ENCODE data around the gene TLL2.

DNA sequence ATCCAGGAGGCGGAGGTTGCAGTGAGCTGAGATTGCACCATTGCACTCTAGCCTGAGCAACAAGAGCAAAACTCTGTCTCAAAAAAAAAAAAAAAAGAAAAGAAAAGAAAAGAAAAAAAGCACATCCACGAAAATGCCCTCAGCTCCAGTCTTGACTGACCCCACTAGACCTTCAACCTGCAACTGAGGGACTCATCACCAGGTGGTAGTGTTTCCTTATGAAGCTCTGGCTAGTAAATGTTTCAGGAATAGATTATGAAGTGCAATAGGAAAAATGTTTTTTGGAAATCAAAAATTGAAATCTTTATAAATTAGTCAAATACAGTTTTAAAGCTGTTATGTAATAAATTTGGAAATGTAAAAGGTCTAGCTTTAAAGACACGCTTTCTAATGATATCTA lies 22.4 kb downstream of the TLL2 start:
- TF ChIP-seq, protein P1, sequence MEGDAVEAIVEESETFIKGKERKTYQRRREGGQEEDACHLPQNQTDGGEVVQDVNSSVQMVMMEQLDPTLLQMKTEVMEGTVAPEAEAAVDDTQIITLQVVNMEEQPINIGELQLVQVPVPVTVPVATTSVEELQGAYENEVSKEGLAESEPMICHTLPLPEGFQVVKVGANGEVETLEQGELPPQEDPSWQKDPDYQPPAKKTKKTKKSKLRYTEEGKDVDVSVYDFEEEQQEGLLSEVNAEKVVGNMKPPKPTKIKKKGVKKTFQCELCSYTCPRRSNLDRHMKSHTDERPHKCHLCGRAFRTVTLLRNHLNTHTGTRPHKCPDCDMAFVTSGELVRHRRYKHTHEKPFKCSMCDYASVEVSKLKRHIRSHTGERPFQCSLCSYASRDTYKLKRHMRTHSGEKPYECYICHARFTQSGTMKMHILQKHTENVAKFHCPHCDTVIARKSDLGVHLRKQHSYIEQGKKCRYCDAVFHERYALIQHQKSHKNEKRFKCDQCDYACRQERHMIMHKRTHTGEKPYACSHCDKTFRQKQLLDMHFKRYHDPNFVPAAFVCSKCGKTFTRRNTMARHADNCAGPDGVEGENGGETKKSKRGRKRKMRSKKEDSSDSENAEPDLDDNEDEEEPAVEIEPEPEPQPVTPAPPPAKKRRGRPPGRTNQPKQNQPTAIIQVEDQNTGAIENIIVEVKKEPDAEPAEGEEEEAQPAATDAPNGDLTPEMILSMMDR (conservative IDR thresholded peaks at IDR 0.05; ENCODE audit: low read depth, low read length), result 0 out of 2 replicates have a peak, but pooled peaks have one; percentile 20
- no peak for TF ChIP-seq EZH2 (IDR thresholded peaks at IDR 0.05; ENCODE audit: borderline replicate concordance, low read depth, low read length, poor library complexity, severe bottlenecking)
